Measurements from ENCODE around the gene LARGE1.

LARGE1 gene

DNA sequence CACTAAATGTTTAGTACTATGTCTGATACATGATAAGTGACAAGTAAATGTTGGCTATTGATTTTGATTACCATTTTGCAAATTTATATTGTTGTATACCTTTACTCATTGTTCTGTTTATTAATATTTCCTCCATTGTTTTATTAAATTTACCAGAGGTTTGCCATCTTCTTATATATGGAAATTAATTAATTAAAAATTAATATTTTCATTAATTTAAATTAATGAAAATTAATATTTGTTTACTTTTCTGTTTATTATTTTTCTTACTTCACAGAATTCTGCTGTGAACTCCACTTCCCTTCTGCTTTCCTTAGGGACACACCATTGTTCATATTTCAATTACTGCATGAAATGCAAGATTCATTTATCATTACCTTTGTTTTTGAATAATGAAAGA lies 331.0 kb downstream of the LARGE1 start:
- no peak for DNase-seq
- Histone ChIP-seq H3K36me3 (replicated peaks) (no peaks in the 10 kb centered on the region), H3K27me3 (replicated peaks) (no peaks in the 10 kb centered on the region), H3K27ac (no peak overlapping the region), H3K4me3 (ENCODE audit: low read depth, low read length) (no peak overlapping the region)
- in situ Hi-C loops (cut with HindIII; ENCODE audit: low pct_ligation_motif_present, low sequenced_read_pairs): no loop called here
- TF ChIP-seq, protein P1, sequence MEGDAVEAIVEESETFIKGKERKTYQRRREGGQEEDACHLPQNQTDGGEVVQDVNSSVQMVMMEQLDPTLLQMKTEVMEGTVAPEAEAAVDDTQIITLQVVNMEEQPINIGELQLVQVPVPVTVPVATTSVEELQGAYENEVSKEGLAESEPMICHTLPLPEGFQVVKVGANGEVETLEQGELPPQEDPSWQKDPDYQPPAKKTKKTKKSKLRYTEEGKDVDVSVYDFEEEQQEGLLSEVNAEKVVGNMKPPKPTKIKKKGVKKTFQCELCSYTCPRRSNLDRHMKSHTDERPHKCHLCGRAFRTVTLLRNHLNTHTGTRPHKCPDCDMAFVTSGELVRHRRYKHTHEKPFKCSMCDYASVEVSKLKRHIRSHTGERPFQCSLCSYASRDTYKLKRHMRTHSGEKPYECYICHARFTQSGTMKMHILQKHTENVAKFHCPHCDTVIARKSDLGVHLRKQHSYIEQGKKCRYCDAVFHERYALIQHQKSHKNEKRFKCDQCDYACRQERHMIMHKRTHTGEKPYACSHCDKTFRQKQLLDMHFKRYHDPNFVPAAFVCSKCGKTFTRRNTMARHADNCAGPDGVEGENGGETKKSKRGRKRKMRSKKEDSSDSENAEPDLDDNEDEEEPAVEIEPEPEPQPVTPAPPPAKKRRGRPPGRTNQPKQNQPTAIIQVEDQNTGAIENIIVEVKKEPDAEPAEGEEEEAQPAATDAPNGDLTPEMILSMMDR (IDR thresholded peaks at IDR 0.05; ENCODE audit: low read depth, low read length, missing control alignments): no peak

DNA sequence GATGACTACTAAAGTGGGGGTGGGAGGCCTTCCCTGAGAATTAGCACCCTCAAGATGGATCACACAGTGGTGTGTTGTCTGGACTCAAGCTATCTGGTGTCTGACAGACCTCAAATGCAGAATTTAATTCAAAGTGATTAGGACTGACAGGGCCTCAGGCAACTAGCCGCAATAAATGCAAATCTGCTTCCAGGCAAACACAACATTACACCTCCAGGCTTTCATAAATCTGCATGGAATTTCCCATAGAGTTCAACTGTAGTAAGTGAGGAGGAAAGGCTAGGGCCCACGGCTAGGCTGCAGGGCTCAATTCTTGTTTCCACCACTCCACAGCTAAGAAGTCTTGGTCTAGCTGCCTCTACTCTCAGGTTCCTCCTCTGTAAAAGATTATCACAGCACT lies 331.4 kb downstream of the LARGE1 start:
- TF ChIP-seq, protein P1 (IDR thresholded peaks at IDR 0.05; ENCODE audit: low read depth, low read length, missing control alignments): no peak
- no peaks in the 10 kb centered on the region for H3K36me3 ChIP-seq (replicated peaks)
- H3K4me3 ChIP-seq (ENCODE audit: low read depth, low read length): no peak overlapping the region
- no peak overlapping the region for H3K27ac ChIP-seq
- in situ Hi-C loops (cut with HindIII; ENCODE audit: low pct_ligation_motif_present, low sequenced_read_pairs): no loop called here
- no peak for DNase-seq
- H3K27me3 ChIP-seq (replicated peaks): no peaks in the 10 kb centered on the region

DNA sequence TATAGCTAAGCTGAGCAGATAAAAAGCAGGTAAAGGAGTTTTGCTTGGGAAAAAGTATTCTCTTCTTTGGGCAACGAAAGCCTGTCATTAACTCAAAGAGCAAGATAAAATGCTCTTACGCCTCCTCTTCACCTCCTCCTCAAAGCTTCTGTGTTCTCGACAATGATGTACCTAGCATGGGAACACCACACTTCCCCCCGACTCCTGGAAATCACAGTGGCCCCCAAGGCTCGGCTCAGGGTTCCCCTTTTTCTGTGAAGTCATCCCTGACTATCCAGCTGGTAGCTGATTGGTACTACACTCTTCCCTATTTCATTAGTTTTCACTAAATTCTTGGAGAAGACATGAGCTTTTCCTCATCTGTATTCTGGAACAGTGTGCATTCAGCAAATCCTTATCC lies 336.1 kb downstream of the LARGE1 start:
- TF ChIP-seq, protein P1 (IDR thresholded peaks at IDR 0.05; ENCODE audit: low read depth, low read length, missing control alignments): no peak
- Histone ChIP-seq H3K36me3 (replicated peaks) (no peaks in the 10 kb centered on the region), H3K27me3 (replicated peaks) (no peaks in the 10 kb centered on the region), H3K4me3 (ENCODE audit: low read depth, low read length) (no peak overlapping the region), H3K27ac (no peak overlapping the region)
- in situ Hi-C loops (cut with HindIII; ENCODE audit: low pct_ligation_motif_present, low sequenced_read_pairs): no loop called here
- DNase-seq: no peak

DNA sequence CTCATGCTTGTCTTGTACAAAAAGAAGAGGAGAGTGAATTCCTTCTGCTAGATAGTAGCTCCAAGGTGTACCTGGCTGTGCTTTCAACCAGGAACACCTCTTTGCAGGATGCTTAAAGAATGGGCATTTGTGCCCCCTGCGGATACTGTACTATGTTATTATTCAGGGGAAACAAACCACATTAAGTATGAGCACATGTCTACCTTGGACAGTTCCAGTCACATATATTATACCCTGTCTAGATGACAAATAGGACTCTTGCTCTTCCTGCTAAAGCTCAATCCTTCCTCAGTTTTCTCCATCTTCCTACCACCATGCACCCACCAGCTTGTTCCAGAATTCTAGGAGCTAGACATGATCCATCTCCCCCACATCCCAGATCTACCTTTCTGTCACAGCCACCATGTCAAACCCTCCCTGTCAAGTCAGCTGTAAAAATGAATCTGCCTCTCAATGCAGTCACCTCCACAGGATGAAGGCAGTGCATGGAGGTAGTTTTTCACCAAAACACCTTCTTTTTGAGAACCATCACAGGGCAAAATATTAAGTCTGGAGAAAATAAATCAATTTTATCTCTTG lies 337.4 kb downstream of the LARGE1 start:
- DNase-seq: no peak
- Histone ChIP-seq H3K27me3 (replicated peaks) (no peaks in the 10 kb centered on the region), H3K4me3 (ENCODE audit: low read depth, low read length) (no peak overlapping the region), H3K27ac (no peak overlapping the region), H3K36me3 (replicated peaks) (no peaks in the 10 kb centered on the region)
- in situ Hi-C loops (cut with HindIII; ENCODE audit: low pct_ligation_motif_present, low sequenced_read_pairs): no loop called here
- TF ChIP-seq, protein P1 (IDR thresholded peaks at IDR 0.05; ENCODE audit: low read depth, low read length, missing control alignments): no peak

DNA sequence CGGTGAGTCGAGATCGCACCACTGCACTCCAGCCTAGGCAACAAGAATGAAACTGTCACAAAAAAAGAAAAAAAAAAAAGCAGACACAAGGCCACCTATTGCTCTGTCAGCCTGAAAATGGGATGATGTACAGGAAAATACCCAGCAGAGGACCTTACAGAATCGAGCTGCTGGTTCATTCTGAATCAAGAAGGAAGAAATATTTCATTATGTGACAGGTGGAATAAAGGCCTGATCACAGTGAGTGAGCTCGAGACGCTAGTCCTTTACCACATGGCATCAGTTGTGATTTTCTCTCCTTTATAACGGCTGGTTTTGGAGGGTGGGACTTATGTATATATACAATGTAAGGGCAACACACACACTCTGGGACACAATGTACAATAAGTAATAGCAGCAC lies 340.0 kb downstream of the LARGE1 start:
- Histone ChIP-seq H3K27me3 (replicated peaks) (no peaks in the 10 kb centered on the region), H3K27ac (no peak overlapping the region), H3K4me3 (ENCODE audit: low read depth, low read length) (no peak overlapping the region), H3K36me3 (replicated peaks) (no peaks in the 10 kb centered on the region)
- TF ChIP-seq, protein P1 (IDR thresholded peaks at IDR 0.05; ENCODE audit: low read depth, low read length, missing control alignments): no peak
- DNase-seq: no peak
- in situ Hi-C loops (cut with HindIII; ENCODE audit: low pct_ligation_motif_present, low sequenced_read_pairs): no loop called here

DNA sequence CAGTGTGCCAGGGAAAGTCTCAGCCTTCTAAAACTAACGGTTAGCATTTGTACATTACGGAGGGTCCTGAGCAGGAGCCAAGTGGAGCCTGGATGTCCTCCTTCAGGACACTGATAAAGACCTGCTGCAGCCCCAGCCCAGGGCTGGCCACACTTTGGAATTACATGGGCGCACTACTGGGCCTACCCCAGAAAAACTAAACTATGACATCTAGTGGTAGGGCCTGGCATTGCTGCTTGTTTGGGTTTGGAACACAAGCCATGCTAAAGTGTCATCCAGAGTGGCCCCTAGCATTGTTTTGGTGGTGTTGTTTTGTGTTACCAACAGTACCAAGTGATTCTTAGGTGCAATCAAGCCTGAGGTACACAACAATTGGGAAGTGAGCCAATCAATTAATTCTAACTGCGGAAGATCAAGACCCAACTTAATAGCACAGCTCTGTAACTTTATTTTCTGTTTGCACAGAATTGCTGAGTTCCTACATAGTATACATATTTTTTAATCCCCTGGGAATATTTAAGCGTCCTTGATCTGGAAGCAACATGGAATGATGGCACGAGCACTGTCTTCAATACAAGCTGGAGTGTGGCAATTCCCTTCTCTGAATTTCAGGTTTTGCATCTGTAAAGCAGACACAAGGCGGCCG lies 340.7 kb downstream of the LARGE1 start:
- TF ChIP-seq, protein P1 (IDR thresholded peaks at IDR 0.05; ENCODE audit: low read depth, low read length, missing control alignments): peak; percentile 97
- H3K27me3 ChIP-seq (replicated peaks): no peaks in the 10 kb centered on the region
- no peak overlapping the region for H3K27ac ChIP-seq
- peak; percentile 58 for DNase-seq
- no peak overlapping the region for H3K4me3 ChIP-seq (ENCODE audit: low read depth, low read length)
- in situ Hi-C loops (cut with HindIII; ENCODE audit: low pct_ligation_motif_present, low sequenced_read_pairs): no loop called here
- H3K36me3 ChIP-seq (replicated peaks): no peaks in the 10 kb centered on the region

Measured in brain microvascular endothelial cell (primary cell).